HCEC 1CT (cell line): Measurements from ENCODE around the gene CFH.
A peak's percentile ranks its signal among the peaks of the same experiment; 100 is the strongest.
"Not testable (repeated sequence)": the region's sequence is repeated elsewhere in the genome, so short reads cannot be mapped to it uniquely, and the experiment has no call there.

Experiments used
- DNase-seq: peaks from one replicate; pipeline ENCODE4 v3.0.0-alpha.2; 2017

Gene CFH

GRCh38 chr1:196651637-196652215 lies at the start of gene CFH:
TSS of gene CFH (plus strand) at chr1:196652043. CDS start at chr1:196652118, 75 bp downstream.
- peak; percentile 88 for DNase-seq

GRCh38 chr1:196603651-196604050 lies 48.2 kb upstream of the CFH start:
- DNase-seq = no peak

GRCh38 chr1:196607981-196608380 lies 43.9 kb upstream of the CFH start:
- DNase-seq = no peak

- DNase-seq = peak; percentile 9
Measured at GRCh38 chr1:196608390-196609369, 43.2 kb upstream of the CFH start, which contains the start of gene KCNT2. TSS of gene KCNT2 (minus strand) at chr1:196608440. CDS start at chr1:196608309, 131 bp downstream.

- no peak for DNase-seq
Measured at GRCh38 chr1:196609370-196609737, 42.5 kb upstream of the CFH start.

GRCh38 chr1:196611873-196612272 lies 40.0 kb upstream of the CFH start:
- DNase-seq = no peak

GRCh38 chr1:196619721-196620120 lies 32.1 kb upstream of the CFH start:
- DNase-seq = no peak

GRCh38 chr1:196623079-196623478 lies 28.8 kb upstream of the CFH start:
- DNase-seq = no peak

- no peak for DNase-seq
Measured at GRCh38 chr1:196628838-196629237, 23.0 kb upstream of the CFH start.

GRCh38 chr1:196637606-196638005 lies 14.2 kb upstream of the CFH start:
- no peak for DNase-seq

GRCh38 chr1:196638466-196638865 lies 13.4 kb upstream of the CFH start:
- DNase-seq = no peak

- not testable (repeated sequence) for DNase-seq
Measured at GRCh38 chr1:196639291-196639690, 12.6 kb upstream of the CFH start.

- no peak for DNase-seq
Measured at GRCh38 chr1:196640976-196641375, 10.9 kb upstream of the CFH start.

GRCh38 chr1:196649990-196650389 lies 1.9 kb upstream of the CFH start:
- no peak for DNase-seq

- no peak for DNase-seq
Measured at GRCh38 chr1:196650403-196650802, 1.4 kb upstream of the CFH start.

GRCh38 chr1:196651079-196651478 lies 764 bp upstream of the CFH start:
- no peak for DNase-seq

GRCh38 chr1:196654271-196654670 lies 2.4 kb downstream of the CFH start:
- DNase-seq = no peak

- DNase-seq = no peak
Measured at GRCh38 chr1:196655071-196655470, 3.2 kb downstream of the CFH start.

GRCh38 chr1:196655494-196655893 lies 3.7 kb downstream of the CFH start:
- no peak for DNase-seq

GRCh38 chr1:196659471-196659870 lies 7.6 kb downstream of the CFH start:
- DNase-seq = no peak

GRCh38 chr1:196660272-196660671 lies 8.4 kb downstream of the CFH start:
- no peak for DNase-seq

- DNase-seq = peak; percentile 44
Measured at GRCh38 chr1:196660852-196661251, 9.0 kb downstream of the CFH start.

GRCh38 chr1:196661345-196661744 lies 9.5 kb downstream of the CFH start:
- no peak for DNase-seq

GRCh38 chr1:196667131-196667530 lies 15.3 kb downstream of the CFH start:
- no peak for DNase-seq
